ENCODE results near the gene INS. TPM values are rescaled to one million over a fixed set of nuclear protein-coding genes. Genes with fewer than 3 reads are reported as not detected.
"Not testable (repeated sequence)": the region's sequence is repeated elsewhere in the genome, so short reads cannot be mapped to it uniquely, and the experiment has no call there.

The INS gene
- polyA plus RNA-seq, 1 experiment: not detected

DNA sequence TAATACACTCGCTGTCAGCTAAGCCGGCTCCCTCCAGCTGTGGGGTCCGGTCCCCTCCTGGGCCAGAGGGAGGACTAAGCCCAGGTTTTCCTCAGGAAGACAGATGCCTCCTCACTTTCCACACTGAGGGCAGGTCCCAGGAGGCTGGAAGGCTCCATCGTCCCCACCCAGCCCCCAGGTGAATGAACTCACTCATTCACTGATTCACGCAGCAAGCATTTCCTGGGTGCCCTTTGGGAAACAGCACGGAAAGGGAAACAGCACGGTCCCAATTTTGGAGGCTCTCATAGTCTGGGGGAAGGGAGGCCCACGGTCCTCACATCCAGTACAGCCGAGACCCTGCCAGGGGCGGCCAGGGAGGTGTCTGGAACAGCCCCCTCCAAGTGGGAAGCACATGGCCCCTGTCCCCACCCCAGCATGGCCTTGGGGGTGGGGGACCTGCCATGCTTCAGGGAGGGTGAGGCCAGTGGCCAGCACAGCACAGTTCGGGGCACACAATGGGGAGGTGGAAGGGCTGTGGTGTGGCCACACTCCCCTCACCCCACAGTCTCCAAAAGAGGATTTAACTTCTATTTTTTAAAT is 19.9 kb upstream of the INS start:
- TF ChIP-seq CTCF (IDR thresholded peaks at IDR 0.05; ENCODE audit: low read depth, low read length): no peak
- no peak overlapping the region for H3K27ac ChIP-seq (ENCODE audit: low read depth, low read length)
- H3K9me3 ChIP-seq (ENCODE audit: control insufficient read depth, insufficient read depth, low read length): no peaks in the 10 kb centered on the region; the same call in 1 of the 2 replicates
- ChIA-PET POLR2A (no interaction called here), CTCF (no interaction called here)
- no peak for DNase-seq (ENCODE audit: low read depth, low spot score)
- no peak overlapping the region for H3K4me3 ChIP-seq (ENCODE audit: low read depth, low read length)
- peaks cover 13% of the 10 kb centered on the region for H3K27me3 ChIP-seq (ENCODE audit: control insufficient read depth, insufficient read depth, low read length)

DNA sequence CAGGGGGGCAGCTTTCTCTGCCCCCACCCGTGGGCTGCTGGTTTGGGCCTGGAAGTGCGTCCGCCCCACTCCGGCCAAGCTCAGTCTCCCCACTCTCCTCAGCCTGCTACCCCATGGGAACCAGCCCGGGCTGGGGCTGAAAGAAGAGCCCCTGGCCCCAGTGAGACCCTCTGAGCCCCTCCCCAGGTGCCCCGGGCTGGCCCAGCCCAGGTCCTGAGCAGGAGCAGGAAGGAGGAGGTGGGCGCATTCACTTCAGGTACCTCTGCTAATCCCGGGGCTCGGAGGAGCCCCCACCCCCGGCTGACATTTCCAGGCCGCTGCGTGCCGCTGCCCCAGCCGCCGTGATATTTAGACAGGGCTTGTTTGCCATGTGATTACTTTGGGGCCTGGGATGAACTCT is 19.3 kb upstream of the INS start:
- POLR2A ChIA-PET: no interaction called here
- CTCF ChIA-PET: interaction anchor here (0.6 kb wide), 1 partner anchor 161 kb away, joined by 3 read pairs; no protein-coding TSS in a partner anchor
- no peaks in the 10 kb centered on the region; the same call in 1 of the 2 replicates for H3K9me3 ChIP-seq (ENCODE audit: control insufficient read depth, insufficient read depth, low read length)
- no peak for DNase-seq (ENCODE audit: low read depth, low spot score)
- no peak for TF ChIP-seq CTCF (IDR thresholded peaks at IDR 0.05; ENCODE audit: low read depth, low read length)
- peaks cover 12% of the 10 kb centered on the region for H3K27me3 ChIP-seq (ENCODE audit: control insufficient read depth, insufficient read depth, low read length)
- no peak overlapping the region for H3K27ac ChIP-seq (ENCODE audit: low read depth, low read length)
- no peak overlapping the region for H3K4me3 ChIP-seq (ENCODE audit: low read depth, low read length)

GRCh38 chr11:2179516-2179915 is 18.5 kb upstream of the INS start:
- Histone ChIP-seq H3K27me3 (ENCODE audit: control insufficient read depth, insufficient read depth, low read length) (peaks cover 9% of the 10 kb centered on the region), H3K4me3 (ENCODE audit: low read depth, low read length) (no peak overlapping the region), H3K27ac (ENCODE audit: low read depth, low read length) (no peak overlapping the region), H3K9me3 (ENCODE audit: control insufficient read depth, insufficient read depth, low read length) (no peaks in the 10 kb centered on the region; the same call in 1 of the 2 replicates)
- ChIA-PET CTCF (no interaction called here), POLR2A (no interaction called here)
- no peak for TF ChIP-seq CTCF (IDR thresholded peaks at IDR 0.05; ENCODE audit: low read depth, low read length)
- no peak for DNase-seq (ENCODE audit: low read depth, low spot score)

- H3K27me3 ChIP-seq (ENCODE audit: control insufficient read depth, insufficient read depth, low read length): peaks cover 9% of the 10 kb centered on the region
- ChIA-PET CTCF (no interaction called here), POLR2A (no interaction called here)
- no peaks in the 10 kb centered on the region; the same call in 1 of the 2 replicates for H3K9me3 ChIP-seq (ENCODE audit: control insufficient read depth, insufficient read depth, low read length)
- TF ChIP-seq CTCF (IDR thresholded peaks at IDR 0.05; ENCODE audit: low read depth, low read length): no peak
- no peak overlapping the region for H3K27ac ChIP-seq (ENCODE audit: low read depth, low read length)
- H3K4me3 ChIP-seq (ENCODE audit: low read depth, low read length): no peak overlapping the region
- no peak for DNase-seq (ENCODE audit: low read depth, low spot score)
Observed at GRCh38 chr11:2178906-2179494, 18.0 kb upstream of the INS start.

GRCh38 chr11:2178055-2178773 is 17.2 kb upstream of the INS start:
- CTCF ChIA-PET; H3K9me3 ChIP-seq (ENCODE audit: control insufficient read depth, insufficient read depth, low read length); H3K27me3 ChIP-seq (ENCODE audit: control insufficient read depth, insufficient read depth, low read length); H3K27ac ChIP-seq (ENCODE audit: low read depth, low read length); H3K4me3 ChIP-seq (ENCODE audit: low read depth, low read length); POLR2A ChIA-PET; DNase-seq (ENCODE audit: low read depth, low spot score): not testable (repeated sequence)

All from AG04450 (cell line).